Erythroblast (primary cell): ENCODE results near the gene AMZ1.

Experiments
- GATA1 ChIP-seq: IDR thresholded peaks from 2 replicates; pipeline ENCODE4 v1.6.1; 2011; ENCODE audit warnings: low read depth, mild to moderate bottlenecking, control low read depth, low read length, moderate library complexity
- POLR2A ChIP-seq: IDR thresholded peaks from 2 replicates; pipeline ENCODE4 v1.6.1; 2011; ENCODE audit warnings: mild to moderate bottlenecking, low read length

DNA sequence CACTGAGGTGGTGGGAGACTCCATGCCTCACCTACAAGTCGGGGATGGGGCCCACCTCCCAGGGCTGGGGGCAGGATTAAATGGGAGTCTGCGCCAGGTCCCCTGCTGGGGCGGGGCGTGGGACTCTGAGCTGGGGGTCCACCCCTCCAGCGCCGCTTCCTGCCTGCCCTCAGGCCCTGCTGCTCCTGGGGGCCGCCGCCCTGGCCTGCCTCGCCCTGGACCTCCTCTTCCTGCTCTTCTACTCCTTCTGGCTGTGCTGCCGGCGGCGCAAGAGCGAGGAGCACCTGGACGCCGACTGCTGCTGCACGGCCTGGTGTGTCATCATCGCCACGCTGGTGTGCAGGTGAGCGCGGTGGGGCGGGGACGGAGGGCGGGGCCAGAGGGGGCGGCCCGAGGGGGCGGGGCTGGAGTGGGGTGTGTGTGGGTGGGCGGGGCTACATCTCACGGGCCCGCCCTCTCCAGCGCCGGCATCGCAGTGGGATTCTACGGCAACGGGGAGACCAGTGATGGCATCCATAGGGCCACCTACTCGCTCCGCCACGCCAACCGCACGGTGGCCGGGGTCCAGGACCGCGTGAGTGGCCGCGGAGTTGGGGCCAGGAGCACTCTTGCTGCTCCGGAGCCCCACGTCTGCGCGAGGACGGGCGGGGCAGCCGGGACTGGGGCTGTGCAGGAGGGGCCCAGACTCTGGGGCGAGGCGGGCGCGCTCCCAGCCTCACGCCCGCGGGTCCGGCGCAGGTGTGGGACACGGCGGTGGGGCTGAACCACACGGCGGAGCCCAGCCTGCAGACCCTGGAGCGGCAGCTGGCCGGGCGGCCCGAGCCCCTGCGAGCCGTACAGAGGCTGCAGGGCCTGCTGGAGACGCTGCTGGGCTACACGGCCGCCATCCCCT, 41.1 kb upstream of the AMZ1 start:
- TF ChIP-seq POLR2A: no peak
- TF ChIP-seq GATA1: no peak
